HCT116 (cell line): Measurements from ENCODE around the gene ART1. TPM values are rescaled to one million over a fixed set of nuclear protein-coding genes. Genes with fewer than 3 reads are reported as not detected.

Experiments used
- ATAC-seq: fragments of 200-7000 bp; cut with Tn5 transposase; 2 replicates; pipeline ENCODE4 v1.9.1; 2020; ENCODE audit warnings: mild to moderate bottlenecking, moderate library complexity
- BruUV-seq: library from RNA; stranded (reverse); fragments of 400-500 nt; replicated peaks from 2 replicates; lab custom pipeline; 2021; lab: Mats Ljungman, UMichigan
- CTCF ChIA-PET: fragments of 300-600 bp; sonication (Branson Sonifier 250); formaldehyde crosslinking; loops from one replicate; lab custom pipeline; 2021; ENCODE audit warnings: antibody characterized with exemption; lab: Charles Lee
- POLR2A ChIA-PET: fragments of 300-600, 350-600 bp; sonication (Branson Sonifier 250); formaldehyde crosslinking; loops from one replicate; lab custom pipeline; 2021; ENCODE audit warnings: antibody characterized with exemption; lab: Charles Lee
- RAD21 ChIA-PET, 2 experiments: fragments of 300-600 bp; sonication (Branson Sonifier 250); formaldehyde crosslinking; loops; one replicate each; lab custom pipeline; 2023; ENCODE audit warnings: low total read pairs in 2 of 2; ENCODE audit not compliant: uncharacterized antibody in 2 of 2, unreplicated experiment in 2 of 2, low non-redundant PET in 1 of 2; lab: Charles Lee
- DNase-seq: peaks from one replicate; pipeline ENCODE4 v3.0.0-alpha.2; 2010; ENCODE audit warnings: low read depth, low spot score
- H2AFZ ChIP-seq: fragments of 200-600 bp; shearing (Covaris generic), sonication (generic); 2 replicates; pipeline ENCODE4 v1.6.1; 2017; ENCODE audit warnings: low read depth, mixed run types, mixed read lengths, antibody characterized with exemption, low read length; ENCODE audit not compliant: poor library complexity, severe bottlenecking
- H3K27ac ChIP-seq: 2 replicates; pipeline ENCODE4 v1.5.1; 2012; ENCODE audit warnings: low read depth, low read length
- H3K27me3 ChIP-seq: fragments of 200-600 bp; sonication (generic); 2 replicates; pipeline ENCODE4 v1.6.1; 2016; ENCODE audit warnings: mixed run types, low read length, mixed read lengths; ENCODE audit not compliant: insufficient read depth
- H3K36me3 ChIP-seq, 2 experiments: fragments of 200-500 bp in 1 of 2; fragments of 200-600 bp in 1 of 2; sonication (Bioruptor generic) in 1 of 2; sonication (generic) in 1 of 2; 2 replicates each; pipeline versions ENCODE4 v1.5.1 to v1.6.1; 2014 to 2016; ENCODE audit warnings: low read length in 2 of 2, inconsistent platforms in 1 of 2, mixed read lengths in 1 of 2, mixed run types in 1 of 2; ENCODE audit not compliant: insufficient read depth in 2 of 2, control insufficient read depth in 1 of 2
- H3K4me1 ChIP-seq, 2 experiments: fragments of 200-600 bp in 1 of 2; sonication (generic) in 1 of 2; 2 replicates each; pipeline versions ENCODE4 v1.5.1 to v1.6.1; 2012 to 2017; ENCODE audit warnings: low read length in 2 of 2, inconsistent platforms in 1 of 2, mild to moderate bottlenecking in 1 of 2, mixed read lengths in 1 of 2, mixed run types in 1 of 2, moderate library complexity in 1 of 2; ENCODE audit not compliant: insufficient read depth in 2 of 2, control insufficient read depth in 1 of 2
- H3K4me2 ChIP-seq: fragments of 200-600 bp; sonication (generic); 2 replicates; pipeline ENCODE4 v1.6.1; 2017; ENCODE audit warnings: mixed run types, low read length, mixed read lengths
- H3K4me3 ChIP-seq, 2 experiments: fragments of 200-600 bp in 1 of 2; sonication (generic) in 1 of 2; replicated peaks in 1 of 2; 2 replicates each; pipeline ENCODE4 v1.5.1; 2011 to 2016; ENCODE audit warnings: low read length in 2 of 2, control low read depth in 1 of 2, low read depth in 1 of 2, mild to moderate bottlenecking in 1 of 2, mixed read lengths in 1 of 2, mixed run types in 1 of 2
- H3K79me2 ChIP-seq: fragments of 200-600 bp; sonication (generic); 2 replicates; pipeline ENCODE4 v1.6.1; 2017; ENCODE audit warnings: mild to moderate bottlenecking, mixed run types, low read length, moderate library complexity, mixed read lengths; ENCODE audit not compliant: insufficient read depth
- H3K9ac ChIP-seq: fragments of 200-600 bp; sonication (generic); 2 replicates; pipeline ENCODE4 v1.6.1; 2016; ENCODE audit warnings: low read length, mixed read lengths
- H3K9me2 ChIP-seq: fragments of 200-600 bp; sonication (generic), shearing (Covaris generic); 2 replicates; pipeline ENCODE4 v1.6.1; 2017; ENCODE audit warnings: mixed run types, mild to moderate bottlenecking, moderate library complexity; ENCODE audit not compliant: insufficient read depth
- H3K9me3 ChIP-seq, 2 experiments: fragments of 200-500 bp in 1 of 2; fragments of 200-600 bp in 1 of 2; sonication (Bioruptor generic) in 1 of 2; sonication (generic) in 1 of 2; 2 replicates each; pipeline ENCODE4 v1.6.1; 2014 to 2017; ENCODE audit warnings: low read length in 2 of 2, mixed read lengths in 2 of 2, inconsistent platforms in 1 of 2, low read depth in 1 of 2, mild to moderate bottlenecking in 1 of 2, mixed run types in 1 of 2, moderate library complexity in 1 of 2; ENCODE audit not compliant: control insufficient read depth in 1 of 2, insufficient read depth in 1 of 2
- H4K20me1 ChIP-seq: fragments of 200-600 bp; sonication (generic), shearing (Covaris generic); 2 replicates; pipeline ENCODE4 v1.6.1; 2017; ENCODE audit warnings: mixed run types, mild to moderate bottlenecking, moderate library complexity; ENCODE audit not compliant: insufficient read depth
- CEBPB ChIP-seq: IDR thresholded peaks from 2 replicates; pipeline ENCODE4 v1.6.1; 2012; ENCODE audit warnings: low read depth
- EGR1 ChIP-seq: IDR thresholded peaks from 2 replicates; pipeline ENCODE4 v1.6.1; 2012; ENCODE audit warnings: low read depth
- EZH2 ChIP-seq: fragments of 200-600 bp; sonication (generic); IDR thresholded peaks from 2 replicates; pipeline ENCODE4 v1.6.1; 2017; ENCODE audit warnings: antibody characterized with exemption, mixed run types
- EZH2phosphoT487 ChIP-seq: fragments of 200-600 bp; IDR thresholded peaks from 2 replicates; pipeline ENCODE4 v1.6.1; 2018; ENCODE audit warnings: antibody characterized with exemption, borderline replicate concordance
- FOSL1 ChIP-seq: IDR thresholded peaks from 2 replicates; pipeline ENCODE4 v1.6.1; 2012; ENCODE audit warnings: low read depth
- POLR2A ChIP-seq: IDR thresholded peaks from 2 replicates; pipeline ENCODE4 v1.7.0; 2011; ENCODE audit warnings: borderline replicate concordance; ENCODE audit not compliant: insufficient read depth, insufficient read length; ENCODE audit errors: extremely low read depth
- POLR2AphosphoS5 ChIP-seq: IDR thresholded peaks from 2 replicates; pipeline ENCODE4 v1.6.1; 2011; ENCODE audit warnings: mild to moderate bottlenecking, low read depth, low read length, moderate library complexity
- SIN3A ChIP-seq: IDR thresholded peaks from 2 replicates; pipeline ENCODE4 v1.6.1; 2012; ENCODE audit warnings: low read depth
- SP1 ChIP-seq: IDR thresholded peaks from 2 replicates; pipeline ENCODE4 v1.6.1; 2012; ENCODE audit warnings: low read depth
- YY1 ChIP-seq: IDR thresholded peaks from 2 replicates; pipeline ENCODE4 v1.6.1; 2011; ENCODE audit warnings: low read length, low read depth, moderate library complexity, mild to moderate bottlenecking; ENCODE audit not compliant: insufficient replicate concordance; ENCODE audit errors: extremely low read depth
- ZFX ChIP-seq: fragments of 450-650 bp; IDR thresholded peaks from 2 replicates; pipeline ENCODE4 v1.6.1; 2017
- ZNF274 ChIP-seq: fragments of 200-500 bp; sonication (Bioruptor generic); IDR thresholded peaks from 2 replicates; pipeline ENCODE4 v1.6.1; 2014; ENCODE audit warnings: mild to moderate bottlenecking, low read depth, low read length, inconsistent platforms
- intact Hi-C: fragments of 100-400 bp; cut with micrococcal nuclease; formaldehyde crosslinking; loops from 2 replicates; pipeline ENCODE4 v1.10.0; 2022
- total RNA-seq: library from RNA; stranded (reverse); gene quantifications from one replicate; pipeline ENCODE4 v1.2.1, GENCODE V29; 2021; ENCODE audit not compliant: unreplicated experiment
- TF ChIP-seq, protein P1 (sequence below), 3 experiments: fragments of 200-600 bp in 1 of 3; sonication (generic) in 1 of 3; IDR thresholded peaks in 2 of 3; conservative IDR thresholded peaks in 1 of 3; 2 replicates each; pipeline ENCODE4 v1.5.1; 2012 to 2017; ENCODE audit warnings: low read depth in 2 of 3, low read length in 2 of 3, antibody characterized with exemption in 1 of 3, borderline replicate concordance in 1 of 3, control low read depth in 1 of 3, mild to moderate bottlenecking in 1 of 3, mixed read lengths in 1 of 3, mixed run types in 1 of 3, moderate library complexity in 1 of 3; ENCODE audit not compliant: insufficient read depth in 1 of 3
- TF ChIP-seq, protein P2 (sequence below): IDR thresholded peaks from 2 replicates; pipeline ENCODE4 v1.6.1; 2011; ENCODE audit warnings: mild to moderate bottlenecking, low read length, moderate library complexity; ENCODE audit not compliant: insufficient replicate concordance; ENCODE audit errors: extremely low read depth

ART1 gene
- total RNA-seq, 1 experiment from 2014 or later, result not detected

DNA sequence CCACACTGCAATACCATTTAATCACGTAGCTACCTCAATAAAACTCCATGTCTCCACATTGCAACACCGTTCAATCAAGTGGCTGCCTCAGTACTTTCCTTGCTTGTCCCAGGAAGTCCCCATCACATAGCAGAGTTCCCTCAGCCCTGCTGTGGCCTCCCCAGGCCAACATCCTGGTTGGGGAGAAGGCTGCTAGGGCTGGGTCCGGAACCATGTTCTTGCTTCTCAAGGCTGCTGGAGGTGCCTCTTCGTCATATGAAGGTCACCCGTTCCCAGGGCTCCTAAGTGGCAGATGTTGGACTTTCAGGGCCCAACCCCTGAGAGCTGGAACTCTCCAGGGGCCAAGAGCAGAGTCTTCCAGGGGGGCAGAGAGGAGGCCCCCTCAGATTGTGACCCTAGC lies 6.4 kb upstream of the ART1 start:
- ChIA-PET POLR2A (no interaction called here), RAD21 (no interaction called here)
- BruUV-seq, result no TSS peak
- Histone ChIP-seq H3K36me3 (no peaks in the 10 kb centered on the region), H3K9me3 (no peaks in the 10 kb centered on the region), H4K20me1 (no peaks in the 10 kb centered on the region), H2AFZ (no peak overlapping the region), H3K9ac (no peak overlapping the region), H3K27me3 (no peaks in the 10 kb centered on the region), H3K4me2 (no peak overlapping the region), H3K27ac (no peak overlapping the region)
- no peak for ATAC-seq
- no peak for TF ChIP-seq YY1
- TF ChIP-seq, all 23 proteins: peak for 0
- CTCF ChIA-PET, result no interaction called here
- intact Hi-C loops, result no loop called here
- peaks cover 8 to 20% of the 10 kb centered on the region in 2 experiments for H3K4me1 ChIP-seq
- DNase-seq, result no peak
- H3K4me3 ChIP-seq, result no peak overlapping the region
- H3K79me2 ChIP-seq, result no peaks in the 10 kb centered on the region
- H3K9me2 ChIP-seq, result no peaks in the 10 kb centered on the region

DNA sequence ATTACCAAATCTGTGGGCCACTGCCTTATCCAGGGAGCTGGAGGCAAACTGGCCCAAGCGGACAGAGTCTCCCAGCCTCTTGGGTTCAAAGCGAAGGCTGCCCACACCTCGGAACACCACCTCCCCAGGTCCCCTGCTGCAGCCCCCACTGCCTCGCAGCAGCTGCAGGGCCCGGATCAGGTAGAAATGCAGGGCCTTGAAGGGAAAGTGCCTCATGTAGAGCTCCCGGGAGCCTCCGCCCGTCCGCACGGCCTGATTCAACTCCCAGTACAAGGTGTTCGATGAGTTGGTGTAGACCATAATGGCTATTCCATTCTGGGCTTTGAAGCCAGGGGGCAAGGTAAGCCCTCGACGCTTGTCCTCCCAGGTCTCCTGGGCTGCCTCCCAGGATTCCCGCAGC lies 5.1 kb upstream of the ART1 start:
- no peak overlapping the region for H2AFZ ChIP-seq
- H3K9me2 ChIP-seq, result no peaks in the 10 kb centered on the region
- intact Hi-C loops, result no loop called here
- H3K4me2 ChIP-seq, result no peak overlapping the region
- no peaks in the 10 kb centered on the region for H3K79me2 ChIP-seq
- H3K36me3 ChIP-seq, result no peaks in the 10 kb centered on the region
- no peaks in the 10 kb centered on the region for H4K20me1 ChIP-seq
- peaks cover 11 to 29% of the 10 kb centered on the region in 2 experiments for H3K4me1 ChIP-seq
- H3K9ac ChIP-seq, result no peak overlapping the region
- POLR2A ChIA-PET, result no interaction called here
- DNase-seq, result no peak
- RAD21 ChIA-PET, result no interaction called here
- CTCF ChIA-PET, result no interaction called here
- no peak overlapping the region for H3K4me3 ChIP-seq
- H3K9me3 ChIP-seq, result no peaks in the 10 kb centered on the region
- no peak for ATAC-seq
- no TSS peak for BruUV-seq
- no peak overlapping the region for H3K27ac ChIP-seq
- no peaks in the 10 kb centered on the region for H3K27me3 ChIP-seq
- TF ChIP-seq POLR2AphosphoS5 (no peak), POLR2A (no peak), FOSL1 (no peak), YY1 (no peak), EZH2 (no peak), ZNF274 (no peak), ZFX (no peak), SIN3A (no peak), EGR1 (no peak), CEBPB (no peak), EZH2phosphoT487 (no peak), SP1 (no peak)
- TF ChIP-seq, protein P1, sequence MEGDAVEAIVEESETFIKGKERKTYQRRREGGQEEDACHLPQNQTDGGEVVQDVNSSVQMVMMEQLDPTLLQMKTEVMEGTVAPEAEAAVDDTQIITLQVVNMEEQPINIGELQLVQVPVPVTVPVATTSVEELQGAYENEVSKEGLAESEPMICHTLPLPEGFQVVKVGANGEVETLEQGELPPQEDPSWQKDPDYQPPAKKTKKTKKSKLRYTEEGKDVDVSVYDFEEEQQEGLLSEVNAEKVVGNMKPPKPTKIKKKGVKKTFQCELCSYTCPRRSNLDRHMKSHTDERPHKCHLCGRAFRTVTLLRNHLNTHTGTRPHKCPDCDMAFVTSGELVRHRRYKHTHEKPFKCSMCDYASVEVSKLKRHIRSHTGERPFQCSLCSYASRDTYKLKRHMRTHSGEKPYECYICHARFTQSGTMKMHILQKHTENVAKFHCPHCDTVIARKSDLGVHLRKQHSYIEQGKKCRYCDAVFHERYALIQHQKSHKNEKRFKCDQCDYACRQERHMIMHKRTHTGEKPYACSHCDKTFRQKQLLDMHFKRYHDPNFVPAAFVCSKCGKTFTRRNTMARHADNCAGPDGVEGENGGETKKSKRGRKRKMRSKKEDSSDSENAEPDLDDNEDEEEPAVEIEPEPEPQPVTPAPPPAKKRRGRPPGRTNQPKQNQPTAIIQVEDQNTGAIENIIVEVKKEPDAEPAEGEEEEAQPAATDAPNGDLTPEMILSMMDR (IDR thresholded peaks at IDR 0.05 in 2 of 3, conservative IDR thresholded peaks at IDR 0.05 in 1 of 3; ENCODE audit: borderline replicate concordance in 1 of 3, insufficient read depth in 1 of 3, low read depth in 2 of 3, low read length in 2 of 3), result no peak
- TF ChIP-seq, protein P2, sequence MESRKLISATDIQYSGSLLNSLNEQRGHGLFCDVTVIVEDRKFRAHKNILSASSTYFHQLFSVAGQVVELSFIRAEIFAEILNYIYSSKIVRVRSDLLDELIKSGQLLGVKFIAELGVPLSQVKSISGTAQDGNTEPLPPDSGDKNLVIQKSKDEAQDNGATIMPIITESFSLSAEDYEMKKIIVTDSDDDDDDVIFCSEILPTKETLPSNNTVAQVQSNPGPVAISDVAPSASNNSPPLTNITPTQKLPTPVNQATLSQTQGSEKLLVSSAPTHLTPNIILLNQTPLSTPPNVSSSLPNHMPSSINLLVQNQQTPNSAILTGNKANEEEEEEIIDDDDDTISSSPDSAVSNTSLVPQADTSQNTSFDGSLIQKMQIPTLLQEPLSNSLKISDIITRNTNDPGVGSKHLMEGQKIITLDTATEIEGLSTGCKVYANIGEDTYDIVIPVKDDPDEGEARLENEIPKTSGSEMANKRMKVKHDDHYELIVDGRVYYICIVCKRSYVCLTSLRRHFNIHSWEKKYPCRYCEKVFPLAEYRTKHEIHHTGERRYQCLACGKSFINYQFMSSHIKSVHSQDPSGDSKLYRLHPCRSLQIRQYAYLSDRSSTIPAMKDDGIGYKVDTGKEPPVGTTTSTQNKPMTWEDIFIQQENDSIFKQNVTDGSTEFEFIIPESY, result no peak
